HUES64 (cell line): ENCODE results near the gene GFPT2.

ENCODE experiments used
- H3K27ac ChIP-seq: 2 replicates; pipeline ENCODE4 v1.7.0; 2013; ENCODE audit warnings: low read depth, low read length, inconsistent platforms
- H3K27me3 ChIP-seq: 2 replicates; pipeline ENCODE4 v1.6.1; 2013; ENCODE audit warnings: mild to moderate bottlenecking, low read length; ENCODE audit not compliant: insufficient read depth
- H3K36me3 ChIP-seq: 2 replicates; pipeline ENCODE4 v1.6.1; 2013; ENCODE audit warnings: mild to moderate bottlenecking, low read length; ENCODE audit not compliant: insufficient read depth
- H3K4me1 ChIP-seq: 2 replicates; pipeline ENCODE4 v1.6.1; 2013; ENCODE audit warnings: mild to moderate bottlenecking, low read length, moderate library complexity; ENCODE audit not compliant: insufficient read depth
- H3K4me3 ChIP-seq: 2 replicates; pipeline ENCODE4 v1.5.1; 2013; ENCODE audit warnings: mild to moderate bottlenecking, low read length, moderate library complexity
- H3K9ac ChIP-seq: 2 replicates; pipeline ENCODE4 v1.6.1; 2013; ENCODE audit warnings: mild to moderate bottlenecking, low read depth, low read length
- H3K9me3 ChIP-seq: 2 replicates; pipeline ENCODE4 v1.6.1; 2013; ENCODE audit warnings: low read depth, low read length; ENCODE audit not compliant: insufficient read depth
- WGBS: fragments of 150-250, 120-280 bp; methylation state at CpG from one replicate; pipeline ENCODE4 v1.1.7; 2013; ENCODE audit warnings: missing lambda C conversion rate; 5-methylcytosine and 5-hydroxymethylcytosine counted together

The GFPT2 gene

GRCh38 chr5:180349391-180349790 lies 3.7 kb downstream of the GFPT2 start:
- H3K9ac ChIP-seq = peak overlapping the region; percentile 40
- H3K9me3 ChIP-seq = no peaks in the 10 kb centered on the region
- no peak overlapping the region for H3K27ac ChIP-seq
- peaks cover 19% of the 10 kb centered on the region for H3K36me3 ChIP-seq
- peaks cover 55% of the 10 kb centered on the region for H3K4me1 ChIP-seq
- WGBS = 88% methylated on average over 8 of the region's 8 CpGs
- peaks cover 11% of the 10 kb centered on the region for H3K27me3 ChIP-seq
- no peak overlapping the region for H3K4me3 ChIP-seq

- no peak overlapping the region for H3K4me3 ChIP-seq
- peak overlapping the region; percentile 41; the same call in 1 of the 2 replicates for H3K27ac ChIP-seq
- H3K4me1 ChIP-seq = peaks cover 65% of the 10 kb centered on the region
- no peaks in the 10 kb centered on the region for H3K9me3 ChIP-seq
- peaks cover 19% of the 10 kb centered on the region for H3K36me3 ChIP-seq
- peaks cover under 1% of the 10 kb centered on the region; the same call in 1 of the 2 replicates for H3K27me3 ChIP-seq
- no peak overlapping the region for H3K9ac ChIP-seq
- 77% methylated on average over 7 of the region's 7 CpGs for WGBS
Measured at GRCh38 chr5:180348336-180348735, 4.8 kb downstream of the GFPT2 start.

- Histone ChIP-seq H3K4me3 (no peak overlapping the region), H3K9me3 (no peaks in the 10 kb centered on the region), H3K9ac (no peak overlapping the region), H3K36me3 (peaks cover 19% of the 10 kb centered on the region), H3K27ac (peak overlapping the region; percentile 22), H3K27me3 (no peaks in the 10 kb centered on the region), H3K4me1 (peaks cover 71% of the 10 kb centered on the region)
- 79% methylated on average over 10 of the region's 10 CpGs for WGBS
Measured at GRCh38 chr5:180347702-180348101, 5.4 kb downstream of the GFPT2 start.

- Histone ChIP-seq H3K9ac (no peak overlapping the region), H3K4me1 (peaks cover 78% of the 10 kb centered on the region), H3K4me3 (no peak overlapping the region), H3K27me3 (no peaks in the 10 kb centered on the region), H3K9me3 (no peaks in the 10 kb centered on the region), H3K27ac (no peak overlapping the region), H3K36me3 (peaks cover 19% of the 10 kb centered on the region)
- WGBS = 95% methylated on average over 14 of the region's 14 CpGs
Measured at GRCh38 chr5:180346358-180346757, 6.8 kb downstream of the GFPT2 start.

GRCh38 chr5:180345781-180346180 lies 7.4 kb downstream of the GFPT2 start:
- Histone ChIP-seq H3K27me3 (no peaks in the 10 kb centered on the region), H3K9me3 (no peaks in the 10 kb centered on the region), H3K4me3 (no peak overlapping the region), H3K4me1 (peaks cover 79% of the 10 kb centered on the region), H3K36me3 (peaks cover 17% of the 10 kb centered on the region), H3K9ac (no peak overlapping the region), H3K27ac (no peak overlapping the region)
- WGBS = 96% methylated on average over 8 of the region's 8 CpGs

- Histone ChIP-seq H3K27ac (peak overlapping the region; percentile 5; the same call in 1 of the 2 replicates), H3K4me1 (peaks cover 75% of the 10 kb centered on the region), H3K9me3 (no peaks in the 10 kb centered on the region), H3K36me3 (peaks cover 13% of the 10 kb centered on the region), H3K9ac (no peak overlapping the region), H3K27me3 (no peaks in the 10 kb centered on the region), H3K4me3 (no peak overlapping the region)
- WGBS = 88% methylated on average over 8 of the region's 8 CpGs
Measured at GRCh38 chr5:180345186-180345585, 8.0 kb downstream of the GFPT2 start.

- Histone ChIP-seq H3K9ac (0 out of 2 replicates have a peak overlapping the region, but pooled peaks have one; percentile 15), H3K9me3 (no peaks in the 10 kb centered on the region), H3K27me3 (no peaks in the 10 kb centered on the region), H3K4me3 (no peak overlapping the region), H3K4me1 (peaks cover 70% of the 10 kb centered on the region), H3K36me3 (peaks cover 7% of the 10 kb centered on the region), H3K27ac (peak overlapping the region; percentile 100)
- 90% methylated on average over 7 of the region's 7 CpGs for WGBS
Measured at GRCh38 chr5:180344696-180344999, 8.5 kb downstream of the GFPT2 start.

GRCh38 chr5:180343831-180344695 lies 9.1 kb downstream of the GFPT2 start:
- Histone ChIP-seq H3K4me3 (peak overlapping the region; percentile 42), H3K9ac (peak overlapping the region; percentile 15; the same call in 1 of the 2 replicates), H3K36me3 (peaks cover 4% of the 10 kb centered on the region), H3K4me1 (peaks cover 64% of the 10 kb centered on the region), H3K27me3 (no peaks in the 10 kb centered on the region), H3K9me3 (no peaks in the 10 kb centered on the region), H3K27ac (peak overlapping the region; percentile 100)
- WGBS = 62% methylated on average over 13 of the region's 14 CpGs

GRCh38 chr5:180343110-180343830 lies 9.9 kb downstream of the GFPT2 start:
- H3K9ac ChIP-seq = peak overlapping the region; percentile 77
- no peaks in the 10 kb centered on the region for H3K27me3 ChIP-seq
- H3K4me3 ChIP-seq = peak overlapping the region; percentile 42
- peaks cover 9% of the 10 kb centered on the region for H3K36me3 ChIP-seq
- H3K27ac ChIP-seq = peak overlapping the region; percentile 100
- peaks cover 59% of the 10 kb centered on the region for H3K4me1 ChIP-seq
- H3K9me3 ChIP-seq = no peaks in the 10 kb centered on the region
- 6% methylated on average over 19 of the region's 19 CpGs for whole genome bisulfite sequencing

- no peaks in the 10 kb centered on the region for H3K9me3 ChIP-seq
- WGBS = 90% methylated on average over 8 of the region's 8 CpGs
- no peaks in the 10 kb centered on the region for H3K27me3 ChIP-seq
- no peak overlapping the region for H3K9ac ChIP-seq
- peaks cover 50% of the 10 kb centered on the region for H3K4me1 ChIP-seq
- H3K4me3 ChIP-seq = no peak overlapping the region
- peaks cover 20% of the 10 kb centered on the region for H3K36me3 ChIP-seq
- H3K27ac ChIP-seq = peak overlapping the region; percentile 100
Measured at GRCh38 chr5:180341595-180341994, 11.5 kb downstream of the GFPT2 start.

- Histone ChIP-seq H3K36me3 (peaks cover 27% of the 10 kb centered on the region), H3K4me3 (no peak overlapping the region), H3K9ac (no peak overlapping the region), H3K9me3 (no peaks in the 10 kb centered on the region), H3K27ac (peak overlapping the region; percentile 50; the same call in 1 of the 2 replicates), H3K4me1 (peaks cover 46% of the 10 kb centered on the region), H3K27me3 (no peaks in the 10 kb centered on the region)
- 95% methylated on average over 9 of the region's 9 CpGs for WGBS
Measured at GRCh38 chr5:180340856-180341255, 12.3 kb downstream of the GFPT2 start.
